PC-3 (cell line): ENCODE data around the gene UBAC2. TPM values are rescaled to one million over a fixed set of nuclear protein-coding genes. Genes with fewer than 3 reads are reported as not detected.

ENCODE experiments used
- ATAC-seq: fragments of 200-7000 bp; cut with Tn5 transposase; 2 replicates; pipeline ENCODE4 v1.9.1; 2020; ENCODE audit warnings: mild to moderate bottlenecking, moderate library complexity
- BruUV-seq: library from RNA; stranded (reverse); fragments of 400-500 nt; replicated peaks from 2 replicates; lab custom pipeline; 2021; lab: Mats Ljungman, UMichigan
- CTCF ChIA-PET: fragments of 300-600 bp; sonication (Branson Sonifier 250); formaldehyde crosslinking; loops from one replicate; lab custom pipeline; 2022; ENCODE audit warnings: antibody characterized with exemption; lab: Charles Lee
- POLR2A ChIA-PET: fragments of 300-600 bp; sonication (Branson Sonifier 250); formaldehyde crosslinking; loops from one replicate; lab custom pipeline; 2022; ENCODE audit warnings: antibody characterized with exemption; ENCODE audit not compliant: unreplicated experiment; lab: Charles Lee
- DNase-seq: peaks from one replicate; pipeline ENCODE4 v3.0.0-alpha.2; 2015
- H2AFZ ChIP-seq: fragments of 300-600 bp; sonication (generic); 2 replicates; pipeline ENCODE4 v1.6.0; 2016; ENCODE audit warnings: antibody characterized with exemption, low read length
- H3F3A ChIP-seq: fragments of 300-600 bp; sonication (generic); one replicate; pipeline ENCODE4 v1.6.0; 2017; ENCODE audit warnings: antibody characterized with exemption, low read length, control low read depth, mild to moderate bottlenecking; ENCODE audit not compliant: unreplicated experiment
- H3K27ac ChIP-seq: fragments of 300-600 bp; sonication (generic); 2 replicates; pipeline ENCODE4 v1.5.1; 2016; ENCODE audit warnings: mild to moderate bottlenecking, low read length
- H3K27me3 ChIP-seq: fragments of 300-600 bp; sonication (generic); 2 replicates; pipeline ENCODE4 v1.6.1; 2016; ENCODE audit warnings: low read length, mixed read lengths
- H3K36me3 ChIP-seq: fragments of 300-600 bp; sonication (generic); 2 replicates; pipeline ENCODE4 v1.6.1; 2016; ENCODE audit warnings: low read depth, mixed run types, low read length, mixed read lengths
- H3K4me1 ChIP-seq: fragments of 300-600 bp; sonication (generic); 2 replicates; pipeline ENCODE4 v1.5.1; 2016; ENCODE audit warnings: low read length; ENCODE audit not compliant: insufficient read depth
- H3K4me2 ChIP-seq: fragments of 300-600 bp; sonication (generic); 2 replicates; pipeline ENCODE4 v1.6.0; 2016; ENCODE audit warnings: low read length
- H3K4me3 ChIP-seq: fragments of 300-600 bp; sonication (generic); 2 replicates; pipeline ENCODE4 v1.5.1; 2016; ENCODE audit warnings: mild to moderate bottlenecking, low read length, mixed read lengths
- H3K79me2 ChIP-seq: fragments of 300-600 bp; sonication (generic); 2 replicates; pipeline ENCODE4 v1.6.1; 2017; ENCODE audit warnings: low read length, mixed read lengths
- H3K9ac ChIP-seq: fragments of 300-600 bp; sonication (generic); 2 replicates; pipeline ENCODE4 v1.6.0; 2016; ENCODE audit warnings: mild to moderate bottlenecking, low read length
- H3K9me2 ChIP-seq: fragments of 300-600 bp; sonication (generic); replicated peaks from 2 replicates; pipeline ENCODE4 v1.6.1; 2016; ENCODE audit warnings: mixed run types, low read length, mixed read lengths
- H3K9me3 ChIP-seq: fragments of 300-600 bp; sonication (generic); 2 replicates; pipeline ENCODE4 v1.6.1; 2016; ENCODE audit warnings: low read length, mixed read lengths
- H4K20me1 ChIP-seq: fragments of 300-600 bp; sonication (generic); 2 replicates; pipeline ENCODE4 v1.6.1; 2016; ENCODE audit warnings: low read length, mixed read lengths
- EZH2 ChIP-seq: fragments of 300-600 bp; sonication (generic); IDR thresholded peaks from one replicate; pipeline ENCODE4 v1.6.1; 2017; ENCODE audit warnings: antibody characterized with exemption, mild to moderate bottlenecking, low read length; ENCODE audit not compliant: unreplicated experiment
- EZH2phosphoT487 ChIP-seq: fragments of 300-600 bp; sonication (generic); IDR thresholded peaks from 2 replicates; pipeline ENCODE4 v1.6.1; 2018; ENCODE audit warnings: mild to moderate bottlenecking, antibody characterized with exemption, low read length, borderline replicate concordance
- intact Hi-C: fragments of 100-400 bp; cut with micrococcal nuclease; formaldehyde crosslinking; loops from 2 replicates; pipeline ENCODE4 v1.9.0; 2023
- total RNA-seq: library from RNA; depleted of rRNA; stranded (reverse); fragments of >200 nt; gene quantifications from 2 replicates; pipeline ENCODE4 v1.2.3, GENCODE V29; 2014
- TF ChIP-seq, protein P1 (sequence below): fragments of 300-600 bp; sonication (generic); conservative IDR thresholded peaks from 2 replicates; pipeline ENCODE4 v1.5.1; 2017; ENCODE audit warnings: antibody characterized with exemption, low read depth, mild to moderate bottlenecking, low read length

UBAC2 gene
- total RNA-seq, 1 experiment from 2014 or later, result 34.5 TPM

GRCh38 chr13:99305158-99305557 is 104.5 kb downstream of the UBAC2 start:
- Histone ChIP-seq H3K36me3 (no peaks in the 10 kb centered on the region), H2AFZ (no peak overlapping the region), H3K9ac (no peak overlapping the region), H3K9me2 (no peaks in the 10 kb centered on the region), H4K20me1 (no peaks in the 10 kb centered on the region), H3K9me3 (no peaks in the 10 kb centered on the region), H3K79me2 (no peaks in the 10 kb centered on the region; the same call in 1 of the 2 replicates), H3K4me2 (no peak overlapping the region), H3K27me3 (no peaks in the 10 kb centered on the region), H3K27ac (no peak overlapping the region), H3K4me1 (peaks cover 21% of the 10 kb centered on the region), H3F3A (no peaks in the 10 kb centered on the region), H3K4me3 (no peak overlapping the region)
- CTCF ChIA-PET, result no interaction called here
- ATAC-seq (no peak), DNase-seq (no peak)
- POLR2A ChIA-PET, result no interaction called here
- TF ChIP-seq EZH2phosphoT487 (no peak), EZH2 (no peak)
- TF ChIP-seq, protein P1, sequence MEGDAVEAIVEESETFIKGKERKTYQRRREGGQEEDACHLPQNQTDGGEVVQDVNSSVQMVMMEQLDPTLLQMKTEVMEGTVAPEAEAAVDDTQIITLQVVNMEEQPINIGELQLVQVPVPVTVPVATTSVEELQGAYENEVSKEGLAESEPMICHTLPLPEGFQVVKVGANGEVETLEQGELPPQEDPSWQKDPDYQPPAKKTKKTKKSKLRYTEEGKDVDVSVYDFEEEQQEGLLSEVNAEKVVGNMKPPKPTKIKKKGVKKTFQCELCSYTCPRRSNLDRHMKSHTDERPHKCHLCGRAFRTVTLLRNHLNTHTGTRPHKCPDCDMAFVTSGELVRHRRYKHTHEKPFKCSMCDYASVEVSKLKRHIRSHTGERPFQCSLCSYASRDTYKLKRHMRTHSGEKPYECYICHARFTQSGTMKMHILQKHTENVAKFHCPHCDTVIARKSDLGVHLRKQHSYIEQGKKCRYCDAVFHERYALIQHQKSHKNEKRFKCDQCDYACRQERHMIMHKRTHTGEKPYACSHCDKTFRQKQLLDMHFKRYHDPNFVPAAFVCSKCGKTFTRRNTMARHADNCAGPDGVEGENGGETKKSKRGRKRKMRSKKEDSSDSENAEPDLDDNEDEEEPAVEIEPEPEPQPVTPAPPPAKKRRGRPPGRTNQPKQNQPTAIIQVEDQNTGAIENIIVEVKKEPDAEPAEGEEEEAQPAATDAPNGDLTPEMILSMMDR, result no peak
- BruUV-seq, result no TSS peak
- intact Hi-C loops, result no loop called here

DNA sequence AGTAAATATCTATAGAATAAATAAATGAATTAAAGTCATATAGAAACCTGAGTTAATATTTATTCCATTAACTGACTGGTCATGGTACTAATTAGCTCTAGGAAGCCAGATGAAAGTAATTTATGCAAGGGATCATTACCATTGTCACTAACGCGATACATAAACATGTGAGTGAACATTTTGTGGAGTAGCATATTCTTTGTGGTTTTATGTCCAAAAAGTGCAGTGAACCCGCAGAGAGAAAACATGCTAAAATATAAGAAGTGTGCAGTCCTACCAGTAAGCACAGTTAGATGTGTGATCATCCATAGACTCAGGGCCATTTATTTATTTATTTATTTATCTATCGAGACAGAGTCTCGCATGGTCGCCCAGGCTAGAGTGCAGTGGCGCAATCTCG is 104.9 kb downstream of the UBAC2 start:
- ChIA-PET POLR2A (no interaction called here), CTCF (no interaction called here)
- peaks cover 24% of the 10 kb centered on the region for H3K4me1 ChIP-seq
- H3K4me3 ChIP-seq, result no peak overlapping the region
- no peak overlapping the region for H2AFZ ChIP-seq
- H3K27me3 ChIP-seq, result no peaks in the 10 kb centered on the region
- no peak overlapping the region for H3K4me2 ChIP-seq
- H3K79me2 ChIP-seq, result no peaks in the 10 kb centered on the region; the same call in 1 of the 2 replicates
- no peaks in the 10 kb centered on the region for H3K9me3 ChIP-seq
- no peaks in the 10 kb centered on the region for H4K20me1 ChIP-seq
- no TSS peak for BruUV-seq
- no peaks in the 10 kb centered on the region for H3F3A ChIP-seq
- H3K9ac ChIP-seq, result no peak overlapping the region
- H3K27ac ChIP-seq, result no peak overlapping the region
- ATAC-seq (no peak), DNase-seq (no peak)
- no peaks in the 10 kb centered on the region for H3K36me3 ChIP-seq
- TF ChIP-seq EZH2 (no peak), EZH2phosphoT487 (no peak)
- TF ChIP-seq, protein P1, result no peak
- intact Hi-C loops, result no loop called here
- no peaks in the 10 kb centered on the region for H3K9me2 ChIP-seq

DNA sequence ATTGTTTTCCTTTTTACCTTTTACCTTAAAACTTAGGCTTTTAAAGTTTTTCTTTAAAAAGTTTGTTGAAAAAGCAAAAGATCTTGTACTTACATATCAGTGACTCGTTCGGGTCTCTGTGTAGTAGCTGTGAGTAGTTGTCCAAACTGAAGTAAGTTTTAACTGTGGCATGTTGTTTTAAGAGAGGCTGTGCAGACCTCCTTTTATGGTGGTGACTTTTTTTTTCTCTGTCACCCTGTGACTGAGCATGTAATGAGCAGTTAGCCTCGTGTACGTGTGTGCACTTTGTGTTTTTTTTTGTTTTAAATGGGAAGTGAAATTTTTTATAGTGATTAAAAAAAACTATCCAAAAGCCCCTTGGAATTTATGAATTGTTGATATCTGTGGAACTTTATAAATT is 106.6 kb downstream of the UBAC2 start, which contains the start of gene GPR183:
Gene GPR183, minus strand, starts transcription at position 153 of the 400 bp plus-strand sequence. CDS start 11,254 bp downstream, outside the sequence.
- peak within 1 kb of the TSS; percentile 36 for H3K27ac ChIP-seq
- H3K4me1 ChIP-seq, result peaks cover 33% of the 10 kb centered on the region
- no peaks in the 10 kb centered on the region for H3F3A ChIP-seq
- CTCF ChIA-PET, result no interaction called here
- H3K79me2 ChIP-seq, result no peaks in the 10 kb centered on the region; the same call in 1 of the 2 replicates
- no peak for ATAC-seq
- no peak within 1 kb of the TSS for H3K9ac ChIP-seq
- H2AFZ ChIP-seq, result no peak within 1 kb of the TSS
- H4K20me1 ChIP-seq, result no peaks in the 10 kb centered on the region
- no peaks in the 10 kb centered on the region for H3K36me3 ChIP-seq
- H3K4me2 ChIP-seq, result peak within 1 kb of the TSS; percentile 14; the same call in 1 of the 2 replicates
- no peaks in the 10 kb centered on the region for H3K9me3 ChIP-seq
- no peak within 1 kb of the TSS for H3K4me3 ChIP-seq
- intact Hi-C loops, result no loop called here
- no peak for DNase-seq
- no TSS peak for BruUV-seq
- POLR2A ChIA-PET, result interaction anchor here (0.6 kb wide), 1 partner anchor 40 kb away, joined by 4 read pairs; no protein-coding TSS in a partner anchor
- H3K27me3 ChIP-seq, result no peaks in the 10 kb centered on the region
- no peak for TF ChIP-seq EZH2
- TF ChIP-seq, protein P1, result no peak
- TF ChIP-seq EZH2phosphoT487, result no peak
- no peaks in the 10 kb centered on the region for H3K9me2 ChIP-seq
